ENCODE results near the gene RPL7A. TPM values are rescaled to one million over a fixed set of nuclear protein-coding genes. Genes with fewer than 3 reads are reported as not detected.

The RPL7A gene
- total RNA-seq, 1 experiment from 2014 or later: 2,747 TPM

DNA sequence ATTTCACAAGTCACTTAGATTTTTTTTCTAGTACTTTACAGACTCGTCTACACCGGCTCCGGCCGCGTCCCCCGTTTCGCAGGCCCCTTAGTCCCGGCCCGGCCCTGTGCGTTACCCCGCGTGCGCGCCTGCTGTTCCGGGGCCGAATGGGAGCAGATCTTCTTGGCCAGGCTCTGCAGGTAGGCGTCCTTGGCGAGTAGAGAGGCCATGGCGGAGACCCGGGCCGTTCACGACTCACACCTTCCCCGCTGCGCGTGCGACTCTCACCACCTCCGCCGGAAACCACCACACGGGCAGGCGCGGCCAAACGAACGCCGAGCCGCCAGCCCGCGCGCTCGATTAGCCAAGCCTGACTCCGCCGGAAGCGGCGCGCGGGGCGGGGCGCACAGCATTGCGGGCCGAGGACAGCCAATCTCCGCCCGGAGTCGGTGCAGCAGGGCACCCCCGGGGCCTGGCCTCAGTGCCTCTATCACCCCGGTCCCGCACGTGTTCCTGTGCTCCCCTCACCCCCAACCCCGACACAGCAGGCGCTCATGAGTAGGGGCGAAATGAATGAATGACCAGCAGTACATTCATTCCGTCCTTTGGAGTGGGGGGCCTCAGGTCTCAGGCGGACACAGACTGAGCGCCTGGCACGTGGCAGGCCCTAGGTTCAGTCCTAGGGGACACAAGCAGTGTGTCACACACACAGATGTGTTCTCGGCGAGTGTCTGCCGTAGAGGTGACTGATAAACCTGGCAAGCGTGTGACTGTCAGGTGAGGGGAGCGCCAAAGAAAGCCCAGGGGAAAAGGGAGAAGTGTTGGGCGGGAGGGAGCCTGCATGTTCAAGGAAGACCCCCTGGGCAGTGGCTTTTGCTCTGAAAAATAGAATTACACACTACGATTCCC lies 11.8 kb upstream of the RPL7A start, which contains the start of gene SURF6 (continued):
- TF ChIP-seq GTF2I (CRISPR knock-in tag; conservative IDR thresholded peaks at IDR 0.05): no peak
- TF ChIP-seq ELF4 (CRISPR knock-in tag; IDR thresholded peaks at IDR 0.05; ENCODE audit: low read depth): 0 out of 2 replicates have a peak, but pooled peaks have one; percentile 31
- TF ChIP-seq EMX1 (CRISPR knock-in tag; IDR thresholded peaks at IDR 0.05): peak; percentile 41; the same call in 1 of the 2 replicates
- TF ChIP-seq, protein P1, sequence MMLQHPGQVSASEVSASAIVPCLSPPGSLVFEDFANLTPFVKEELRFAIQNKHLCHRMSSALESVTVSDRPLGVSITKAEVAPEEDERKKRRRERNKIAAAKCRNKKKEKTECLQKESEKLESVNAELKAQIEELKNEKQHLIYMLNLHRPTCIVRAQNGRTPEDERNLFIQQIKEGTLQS (CRISPR knock-in tag; conservative IDR thresholded peaks at IDR 0.05): no peak
- TF ChIP-seq, protein P2, sequence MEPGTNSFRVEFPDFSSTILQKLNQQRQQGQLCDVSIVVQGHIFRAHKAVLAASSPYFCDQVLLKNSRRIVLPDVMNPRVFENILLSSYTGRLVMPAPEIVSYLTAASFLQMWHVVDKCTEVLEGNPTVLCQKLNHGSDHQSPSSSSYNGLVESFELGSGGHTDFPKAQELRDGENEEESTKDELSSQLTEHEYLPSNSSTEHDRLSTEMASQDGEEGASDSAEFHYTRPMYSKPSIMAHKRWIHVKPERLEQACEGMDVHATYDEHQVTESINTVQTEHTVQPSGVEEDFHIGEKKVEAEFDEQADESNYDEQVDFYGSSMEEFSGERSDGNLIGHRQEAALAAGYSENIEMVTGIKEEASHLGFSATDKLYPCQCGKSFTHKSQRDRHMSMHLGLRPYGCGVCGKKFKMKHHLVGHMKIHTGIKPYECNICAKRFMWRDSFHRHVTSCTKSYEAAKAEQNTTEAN (CRISPR knock-in tag; IDR thresholded peaks at IDR 0.05): peak; percentile 98
- TF ChIP-seq, protein P3, sequence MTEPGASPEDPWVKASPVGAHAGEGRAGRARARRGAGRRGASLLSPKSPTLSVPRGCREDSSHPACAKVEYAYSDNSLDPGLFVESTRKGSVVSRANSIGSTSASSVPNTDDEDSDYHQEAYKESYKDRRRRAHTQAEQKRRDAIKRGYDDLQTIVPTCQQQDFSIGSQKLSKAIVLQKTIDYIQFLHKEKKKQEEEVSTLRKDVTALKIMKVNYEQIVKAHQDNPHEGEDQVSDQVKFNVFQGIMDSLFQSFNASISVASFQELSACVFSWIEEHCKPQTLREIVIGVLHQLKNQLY (CRISPR knock-in tag; IDR thresholded peaks at IDR 0.05): no peak
- TF ChIP-seq NFYB (CRISPR knock-in tag; conservative IDR thresholded peaks at IDR 0.05; ENCODE audit: low read depth): peak; percentile 38; the same call in 1 of the 2 replicates
- TF ChIP-seq ZNF219 (CRISPR knock-in tag; IDR thresholded peaks at IDR 0.05; ENCODE audit: borderline replicate concordance): no peak; the same call in 1 of the 2 replicates
- TF ChIP-seq, protein P4, sequence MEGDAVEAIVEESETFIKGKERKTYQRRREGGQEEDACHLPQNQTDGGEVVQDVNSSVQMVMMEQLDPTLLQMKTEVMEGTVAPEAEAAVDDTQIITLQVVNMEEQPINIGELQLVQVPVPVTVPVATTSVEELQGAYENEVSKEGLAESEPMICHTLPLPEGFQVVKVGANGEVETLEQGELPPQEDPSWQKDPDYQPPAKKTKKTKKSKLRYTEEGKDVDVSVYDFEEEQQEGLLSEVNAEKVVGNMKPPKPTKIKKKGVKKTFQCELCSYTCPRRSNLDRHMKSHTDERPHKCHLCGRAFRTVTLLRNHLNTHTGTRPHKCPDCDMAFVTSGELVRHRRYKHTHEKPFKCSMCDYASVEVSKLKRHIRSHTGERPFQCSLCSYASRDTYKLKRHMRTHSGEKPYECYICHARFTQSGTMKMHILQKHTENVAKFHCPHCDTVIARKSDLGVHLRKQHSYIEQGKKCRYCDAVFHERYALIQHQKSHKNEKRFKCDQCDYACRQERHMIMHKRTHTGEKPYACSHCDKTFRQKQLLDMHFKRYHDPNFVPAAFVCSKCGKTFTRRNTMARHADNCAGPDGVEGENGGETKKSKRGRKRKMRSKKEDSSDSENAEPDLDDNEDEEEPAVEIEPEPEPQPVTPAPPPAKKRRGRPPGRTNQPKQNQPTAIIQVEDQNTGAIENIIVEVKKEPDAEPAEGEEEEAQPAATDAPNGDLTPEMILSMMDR (IDR thresholded peaks at IDR 0.05): no peak
- TF ChIP-seq CBFB (CRISPR knock-in tag; IDR thresholded peaks at IDR 0.05; ENCODE audit: low read depth): peak; percentile 97; the same call in 1 of the 2 replicates
- TF ChIP-seq SP1 (CRISPR knock-in tag; conservative IDR thresholded peaks at IDR 0.05): peak; percentile 98
- peak; percentile 94 for TF ChIP-seq FOXP1 (CRISPR knock-in tag; IDR thresholded peaks at IDR 0.05; ENCODE audit: borderline replicate concordance)
- TF ChIP-seq, protein P5, sequence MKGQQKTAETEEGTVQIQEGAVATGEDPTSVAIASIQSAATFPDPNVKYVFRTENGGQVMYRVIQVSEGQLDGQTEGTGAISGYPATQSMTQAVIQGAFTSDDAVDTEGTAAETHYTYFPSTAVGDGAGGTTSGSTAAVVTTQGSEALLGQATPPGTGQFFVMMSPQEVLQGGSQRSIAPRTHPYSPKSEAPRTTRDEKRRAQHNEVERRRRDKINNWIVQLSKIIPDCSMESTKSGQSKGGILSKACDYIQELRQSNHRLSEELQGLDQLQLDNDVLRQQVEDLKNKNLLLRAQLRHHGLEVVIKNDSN (CRISPR knock-in tag; IDR thresholded peaks at IDR 0.05): peak; percentile 75; the same call in 1 of the 2 replicates
- TF ChIP-seq NR2C2 (CRISPR knock-in tag; IDR thresholded peaks at IDR 0.05): no peak
- TF ChIP-seq JAZF1 (CRISPR knock-in tag; IDR thresholded peaks at IDR 0.05): no peak
- no peak for TF ChIP-seq ZNF121 (CRISPR knock-in tag; IDR thresholded peaks at IDR 0.05)
- no peak for TF ChIP-seq ZNF263 (CRISPR knock-in tag; IDR thresholded peaks at IDR 0.05; ENCODE audit: low read depth)
- peak; percentile 86; the same call in 1 of the 2 replicates for TF ChIP-seq MYBL2 (CRISPR knock-in tag; IDR thresholded peaks at IDR 0.05)
- TF ChIP-seq, protein P6, sequence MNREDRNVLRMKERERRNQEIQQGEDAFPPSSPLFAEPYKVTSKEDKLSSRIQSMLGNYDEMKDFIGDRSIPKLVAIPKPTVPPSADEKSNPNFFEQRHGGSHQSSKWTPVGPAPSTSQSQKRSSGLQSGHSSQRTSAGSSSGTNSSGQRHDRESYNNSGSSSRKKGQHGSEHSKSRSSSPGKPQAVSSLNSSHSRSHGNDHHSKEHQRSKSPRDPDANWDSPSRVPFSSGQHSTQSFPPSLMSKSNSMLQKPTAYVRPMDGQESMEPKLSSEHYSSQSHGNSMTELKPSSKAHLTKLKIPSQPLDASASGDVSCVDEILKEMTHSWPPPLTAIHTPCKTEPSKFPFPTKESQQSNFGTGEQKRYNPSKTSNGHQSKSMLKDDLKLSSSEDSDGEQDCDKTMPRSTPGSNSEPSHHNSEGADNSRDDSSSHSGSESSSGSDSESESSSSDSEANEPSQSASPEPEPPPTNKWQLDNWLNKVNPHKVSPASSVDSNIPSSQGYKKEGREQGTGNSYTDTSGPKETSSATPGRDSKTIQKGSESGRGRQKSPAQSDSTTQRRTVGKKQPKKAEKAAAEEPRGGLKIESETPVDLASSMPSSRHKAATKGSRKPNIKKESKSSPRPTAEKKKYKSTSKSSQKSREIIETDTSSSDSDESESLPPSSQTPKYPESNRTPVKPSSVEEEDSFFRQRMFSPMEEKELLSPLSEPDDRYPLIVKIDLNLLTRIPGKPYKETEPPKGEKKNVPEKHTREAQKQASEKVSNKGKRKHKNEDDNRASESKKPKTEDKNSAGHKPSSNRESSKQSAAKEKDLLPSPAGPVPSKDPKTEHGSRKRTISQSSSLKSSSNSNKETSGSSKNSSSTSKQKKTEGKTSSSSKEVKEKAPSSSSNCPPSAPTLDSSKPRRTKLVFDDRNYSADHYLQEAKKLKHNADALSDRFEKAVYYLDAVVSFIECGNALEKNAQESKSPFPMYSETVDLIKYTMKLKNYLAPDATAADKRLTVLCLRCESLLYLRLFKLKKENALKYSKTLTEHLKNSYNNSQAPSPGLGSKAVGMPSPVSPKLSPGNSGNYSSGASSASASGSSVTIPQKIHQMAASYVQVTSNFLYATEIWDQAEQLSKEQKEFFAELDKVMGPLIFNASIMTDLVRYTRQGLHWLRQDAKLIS (CRISPR knock-in tag; IDR thresholded peaks at IDR 0.05; ENCODE audit: borderline replicate concordance): peak; percentile 95
- TF ChIP-seq, protein P7, sequence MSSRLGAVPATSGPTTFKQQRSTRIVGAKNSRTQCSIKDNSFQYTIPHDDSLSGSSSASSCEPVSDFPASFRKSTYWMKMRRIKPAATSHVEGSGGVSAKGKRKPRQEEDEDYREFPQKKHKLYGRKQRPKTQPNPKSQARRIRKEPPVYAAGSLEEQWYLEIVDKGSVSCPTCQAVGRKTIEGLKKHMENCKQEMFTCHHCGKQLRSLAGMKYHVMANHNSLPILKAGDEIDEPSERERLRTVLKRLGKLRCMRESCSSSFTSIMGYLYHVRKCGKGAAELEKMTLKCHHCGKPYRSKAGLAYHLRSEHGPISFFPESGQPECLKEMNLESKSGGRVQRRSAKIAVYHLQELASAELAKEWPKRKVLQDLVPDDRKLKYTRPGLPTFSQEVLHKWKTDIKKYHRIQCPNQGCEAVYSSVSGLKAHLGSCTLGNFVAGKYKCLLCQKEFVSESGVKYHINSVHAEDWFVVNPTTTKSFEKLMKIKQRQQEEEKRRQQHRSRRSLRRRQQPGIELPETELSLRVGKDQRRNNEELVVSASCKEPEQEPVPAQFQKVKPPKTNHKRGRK (CRISPR knock-in tag; IDR thresholded peaks at IDR 0.05; ENCODE audit: borderline replicate concordance): no peak
- TF ChIP-seq ETV6 (CRISPR knock-in tag; IDR thresholded peaks at IDR 0.05): peak; percentile 97
- peak; percentile 80; the same call in 1 of the 2 replicates for TF ChIP-seq ZNF232 (CRISPR knock-in tag; IDR thresholded peaks at IDR 0.05)

All from WTC11 (cell line).